ENCODE measurements around the gene RNF26. TPM values are rescaled to one million over a fixed set of nuclear protein-coding genes. Genes with fewer than 3 reads are reported as not detected.

RNF26 gene
- polyA plus RNA-seq, 1 of the 3 experiments (the other 2 are of a cell fraction): 31.9 TPM

GRCh38 chr11:119332111-119332765, 2.1 kb upstream of the RNF26 start:
- ChIA-PET CTCF (interaction anchor here (0.9 to 5.2 kb wide), 3 partner anchors 8 to 127 kb away, joined by 3 to 45 read pairs (median 8); partner anchors contain the start of genes C1QTNF5 and CBL), POLR2A (no interaction called here)
- no peak for TF ChIP-seq TAF1 (IDR thresholded peaks at IDR 0.05; ENCODE audit: borderline replicate concordance, low read depth, low read length)
- TF ChIP-seq, protein P1, sequence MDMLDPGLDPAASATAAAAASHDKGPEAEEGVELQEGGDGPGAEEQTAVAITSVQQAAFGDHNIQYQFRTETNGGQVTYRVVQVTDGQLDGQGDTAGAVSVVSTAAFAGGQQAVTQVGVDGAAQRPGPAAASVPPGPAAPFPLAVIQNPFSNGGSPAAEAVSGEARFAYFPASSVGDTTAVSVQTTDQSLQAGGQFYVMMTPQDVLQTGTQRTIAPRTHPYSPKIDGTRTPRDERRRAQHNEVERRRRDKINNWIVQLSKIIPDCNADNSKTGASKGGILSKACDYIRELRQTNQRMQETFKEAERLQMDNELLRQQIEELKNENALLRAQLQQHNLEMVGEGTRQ (IDR thresholded peaks at IDR 0.05; ENCODE audit: borderline replicate concordance, low read depth, low read length): no peak
- TF ChIP-seq RAD21 (IDR thresholded peaks at IDR 0.05; ENCODE audit: low read length): no peak
- no peak for TF ChIP-seq FOXM1 (IDR thresholded peaks at IDR 0.05; ENCODE audit: low read depth)
- TF ChIP-seq RXRA (IDR thresholded peaks at IDR 0.05; ENCODE audit: borderline replicate concordance, low read depth): no peak
- TF ChIP-seq, protein P2, sequence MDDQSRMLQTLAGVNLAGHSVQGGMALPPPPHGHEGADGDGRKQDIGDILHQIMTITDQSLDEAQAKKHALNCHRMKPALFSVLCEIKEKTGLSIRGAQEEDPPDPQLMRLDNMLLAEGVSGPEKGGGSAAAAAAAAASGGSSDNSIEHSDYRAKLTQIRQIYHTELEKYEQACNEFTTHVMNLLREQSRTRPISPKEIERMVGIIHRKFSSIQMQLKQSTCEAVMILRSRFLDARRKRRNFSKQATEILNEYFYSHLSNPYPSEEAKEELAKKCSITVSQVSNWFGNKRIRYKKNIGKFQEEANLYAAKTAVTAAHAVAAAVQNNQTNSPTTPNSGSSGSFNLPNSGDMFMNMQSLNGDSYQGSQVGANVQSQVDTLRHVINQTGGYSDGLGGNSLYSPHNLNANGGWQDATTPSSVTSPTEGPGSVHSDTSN (IDR thresholded peaks at IDR 0.05): no peak

DNA sequence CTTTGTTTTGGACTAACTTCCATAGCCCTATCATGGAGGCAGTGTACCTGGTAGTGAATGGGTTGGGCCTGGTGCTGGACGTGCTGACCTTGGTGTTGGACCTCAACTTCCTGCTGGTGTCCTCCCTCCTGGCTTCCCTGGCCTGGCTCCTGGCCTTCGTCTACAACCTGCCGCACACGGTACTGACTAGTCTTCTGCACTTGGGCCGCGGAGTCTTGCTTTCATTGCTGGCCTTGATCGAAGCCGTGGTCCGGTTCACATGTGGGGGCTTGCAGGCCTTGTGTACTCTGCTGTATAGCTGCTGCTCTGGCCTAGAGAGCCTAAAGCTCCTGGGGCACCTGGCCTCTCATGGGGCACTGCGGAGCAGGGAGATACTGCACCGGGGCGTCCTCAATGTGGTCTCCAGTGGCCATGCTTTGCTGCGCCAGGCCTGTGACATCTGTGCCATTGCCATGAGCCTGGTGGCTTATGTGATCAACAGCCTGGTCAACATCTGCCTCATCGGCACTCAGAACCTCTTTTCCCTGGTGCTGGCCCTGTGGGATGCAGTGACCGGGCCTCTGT, 846 bp downstream of the RNF26 start:
- Histone ChIP-seq H3K4me3 (ENCODE audit: low read depth in 2 of 2, low read length in 1 of 2) (peak overlapping the region; percentile 84 to 96), H3K36me3 (replicated peaks in 1 of 2; ENCODE audit: control insufficient read depth in 1 of 2, insufficient read depth in 2 of 2, low read length in 1 of 2) (peaks cover 0 to 12% of the 10 kb centered on the region in 2 experiments), H2AFZ (ENCODE audit: low read depth) (no peak overlapping the region), H3K9me2 (no peaks in the 10 kb centered on the region), H3K27ac (ENCODE audit: low read depth in 2 of 2, low read length in 1 of 2) (peak overlapping the region in 1 of 2 experiments; percentile 48; a peak in 1 of 4 replicates), H3K4me1 (ENCODE audit: control insufficient read depth in 1 of 2, insufficient read depth in 2 of 2, low read depth in 1 of 2, low read length in 1 of 2) (peaks cover 16 to 41% of the 10 kb centered on the region in 2 experiments; a peak in 3 of 4 replicates), H3K4me2 (peak overlapping the region; percentile 95), H3K9ac (peak overlapping the region; percentile 73), H3K27me3 (ENCODE audit: insufficient read depth) (no peaks in the 10 kb centered on the region), H3K9me3 (no peaks in the 10 kb centered on the region), H4K20me1 (ENCODE audit: insufficient read depth) (no peaks in the 10 kb centered on the region), H3K79me2 (ENCODE audit: insufficient read depth) (peaks cover 31% of the 10 kb centered on the region), H3F3A (replicated peaks; ENCODE audit: insufficient read depth) (peaks cover 6% of the 10 kb centered on the region)
- no peak for DNase-seq
- TF ChIP-seq MAX (IDR thresholded peaks at IDR 0.05; ENCODE audit: low read depth): no peak
- TF ChIP-seq, protein P3, sequence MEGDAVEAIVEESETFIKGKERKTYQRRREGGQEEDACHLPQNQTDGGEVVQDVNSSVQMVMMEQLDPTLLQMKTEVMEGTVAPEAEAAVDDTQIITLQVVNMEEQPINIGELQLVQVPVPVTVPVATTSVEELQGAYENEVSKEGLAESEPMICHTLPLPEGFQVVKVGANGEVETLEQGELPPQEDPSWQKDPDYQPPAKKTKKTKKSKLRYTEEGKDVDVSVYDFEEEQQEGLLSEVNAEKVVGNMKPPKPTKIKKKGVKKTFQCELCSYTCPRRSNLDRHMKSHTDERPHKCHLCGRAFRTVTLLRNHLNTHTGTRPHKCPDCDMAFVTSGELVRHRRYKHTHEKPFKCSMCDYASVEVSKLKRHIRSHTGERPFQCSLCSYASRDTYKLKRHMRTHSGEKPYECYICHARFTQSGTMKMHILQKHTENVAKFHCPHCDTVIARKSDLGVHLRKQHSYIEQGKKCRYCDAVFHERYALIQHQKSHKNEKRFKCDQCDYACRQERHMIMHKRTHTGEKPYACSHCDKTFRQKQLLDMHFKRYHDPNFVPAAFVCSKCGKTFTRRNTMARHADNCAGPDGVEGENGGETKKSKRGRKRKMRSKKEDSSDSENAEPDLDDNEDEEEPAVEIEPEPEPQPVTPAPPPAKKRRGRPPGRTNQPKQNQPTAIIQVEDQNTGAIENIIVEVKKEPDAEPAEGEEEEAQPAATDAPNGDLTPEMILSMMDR (IDR thresholded peaks at IDR 0.05): no peak
- TF ChIP-seq, protein P1 (IDR thresholded peaks at IDR 0.05; ENCODE audit: borderline replicate concordance, low read depth, low read length): no peak
- TF ChIP-seq NRF1 (IDR thresholded peaks at IDR 0.05; ENCODE audit: low read depth, low read length): no peak
- no peak for TF ChIP-seq CHD2 (IDR thresholded peaks at IDR 0.05; ENCODE audit: low read length, partially characterized antibody)
- no peak for TF ChIP-seq MXI1 (IDR thresholded peaks at IDR 0.05; ENCODE audit: low read depth, low read length)
- TF ChIP-seq GATA2 (CRISPR knock-in tag; IDR thresholded peaks at IDR 0.05): no peak
- TF ChIP-seq EZH2phosphoT487 (IDR thresholded peaks at IDR 0.05; ENCODE audit: borderline replicate concordance, low read depth): no peak
- no peak for TF ChIP-seq POLR2AphosphoS5 (IDR thresholded peaks at IDR 0.05; ENCODE audit: low read depth, low read length)
- ChIA-PET POLR2A (no interaction called here), CTCF (interaction anchor here (0.8 to 5.2 kb wide), 6 partner anchors 8 to 129 kb away, joined by 3 to 45 read pairs (median 6); partner anchors contain the start of gene CBL)
- 34% methylated on average over 9 of the region's 15 CpGs for WGBS (ENCODE audit: low lambda C conversion rate)

More at GRCh38 chr11:119332111-119332765, 2.1 kb upstream of the RNF26 start:
- Histone ChIP-seq H3K9ac (no peak overlapping the region), H3K4me1 (ENCODE audit: control insufficient read depth in 1 of 2, insufficient read depth in 2 of 2, low read depth in 1 of 2, low read length in 1 of 2) (peaks cover 2 to 16% of the 10 kb centered on the region in 2 experiments; a peak in 3 of 4 replicates), H3K79me2 (ENCODE audit: insufficient read depth) (peaks cover 28% of the 10 kb centered on the region), H4K20me1 (ENCODE audit: insufficient read depth) (no peaks in the 10 kb centered on the region), H3K9me2 (no peaks in the 10 kb centered on the region), H3K9me3 (no peaks in the 10 kb centered on the region), H3K4me3 (ENCODE audit: low read depth in 2 of 2, low read length in 1 of 2) (no peak overlapping the region), H3K27ac (ENCODE audit: low read depth in 2 of 2, low read length in 1 of 2) (no peak overlapping the region), H3K27me3 (ENCODE audit: insufficient read depth) (no peaks in the 10 kb centered on the region), H3K36me3 (replicated peaks in 1 of 2; ENCODE audit: control insufficient read depth in 1 of 2, insufficient read depth in 2 of 2, low read length in 1 of 2) (peaks cover 0 to 12% of the 10 kb centered on the region in 2 experiments), H2AFZ (ENCODE audit: low read depth) (no peak overlapping the region), H3K4me2 (no peak overlapping the region), H3F3A (replicated peaks; ENCODE audit: insufficient read depth) (no peaks in the 10 kb centered on the region)
- no peak for DNase-seq
- WGBS (ENCODE audit: low lambda C conversion rate): 80% methylated on average over 4 of the region's 4 CpGs
